Measurements from ENCODE around the gene DMRTC2.

Gene DMRTC2

DNA sequence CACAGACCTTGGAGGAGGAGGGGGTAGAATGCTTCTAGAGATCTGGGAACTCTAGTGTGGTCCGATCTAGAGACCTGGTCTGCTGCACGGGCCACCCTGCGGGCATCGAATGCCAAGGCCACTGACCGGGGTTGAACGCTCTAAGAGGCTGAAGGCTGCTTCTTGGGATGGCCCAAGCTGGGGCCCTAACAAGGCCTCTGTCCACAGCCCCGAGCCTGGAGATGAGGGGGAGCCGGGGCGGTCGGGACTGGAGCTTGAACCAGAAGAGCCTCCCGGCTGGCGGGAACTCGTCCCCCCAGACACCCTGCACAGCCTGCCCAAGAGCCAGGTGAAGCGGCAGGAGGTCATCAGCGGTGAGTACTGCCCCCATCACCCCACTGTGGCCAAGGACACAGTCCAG is 53.4 kb downstream of the DMRTC2 start:
- DNase-seq (ENCODE audit: low spot score) = no peak
- TF ChIP-seq, protein P1, sequence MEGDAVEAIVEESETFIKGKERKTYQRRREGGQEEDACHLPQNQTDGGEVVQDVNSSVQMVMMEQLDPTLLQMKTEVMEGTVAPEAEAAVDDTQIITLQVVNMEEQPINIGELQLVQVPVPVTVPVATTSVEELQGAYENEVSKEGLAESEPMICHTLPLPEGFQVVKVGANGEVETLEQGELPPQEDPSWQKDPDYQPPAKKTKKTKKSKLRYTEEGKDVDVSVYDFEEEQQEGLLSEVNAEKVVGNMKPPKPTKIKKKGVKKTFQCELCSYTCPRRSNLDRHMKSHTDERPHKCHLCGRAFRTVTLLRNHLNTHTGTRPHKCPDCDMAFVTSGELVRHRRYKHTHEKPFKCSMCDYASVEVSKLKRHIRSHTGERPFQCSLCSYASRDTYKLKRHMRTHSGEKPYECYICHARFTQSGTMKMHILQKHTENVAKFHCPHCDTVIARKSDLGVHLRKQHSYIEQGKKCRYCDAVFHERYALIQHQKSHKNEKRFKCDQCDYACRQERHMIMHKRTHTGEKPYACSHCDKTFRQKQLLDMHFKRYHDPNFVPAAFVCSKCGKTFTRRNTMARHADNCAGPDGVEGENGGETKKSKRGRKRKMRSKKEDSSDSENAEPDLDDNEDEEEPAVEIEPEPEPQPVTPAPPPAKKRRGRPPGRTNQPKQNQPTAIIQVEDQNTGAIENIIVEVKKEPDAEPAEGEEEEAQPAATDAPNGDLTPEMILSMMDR (IDR thresholded peaks at IDR 0.05; ENCODE audit: extremely low read depth, missing control alignments) = no peak
